GM19193 (cell line): ENCODE data around the gene KLHDC7A.

Experiments used
- POLR2A ChIP-seq: IDR thresholded peaks from 4 replicates; pipeline ENCODE4 v1.6.1; 2011; ENCODE audit not compliant: insufficient read depth, insufficient read length; ENCODE audit errors: extremely low read depth

The KLHDC7A gene

GRCh38 chr1:18484276-18484675 lies 3.5 kb downstream of the KLHDC7A start:
- no peak for TF ChIP-seq POLR2A

GRCh38 chr1:18484721-18485120 lies 4.0 kb downstream of the KLHDC7A start:
- TF ChIP-seq POLR2A = no peak

GRCh38 chr1:18485227-18485626 lies 4.5 kb downstream of the KLHDC7A start:
- no peak for TF ChIP-seq POLR2A

- no peak for TF ChIP-seq POLR2A
These were observed 5.5 kb downstream of the KLHDC7A start for GRCh38 chr1:18486195-18486594.

- no peak for TF ChIP-seq POLR2A
These were observed 8.8 kb downstream of the KLHDC7A start for GRCh38 chr1:18489417-18490143.

- no peak for TF ChIP-seq POLR2A
These were observed 10.4 kb downstream of the KLHDC7A start for GRCh38 chr1:18491168-18491567.

GRCh38 chr1:18494304-18494703 lies 13.6 kb downstream of the KLHDC7A start:
- TF ChIP-seq POLR2A = no peak

DNA sequence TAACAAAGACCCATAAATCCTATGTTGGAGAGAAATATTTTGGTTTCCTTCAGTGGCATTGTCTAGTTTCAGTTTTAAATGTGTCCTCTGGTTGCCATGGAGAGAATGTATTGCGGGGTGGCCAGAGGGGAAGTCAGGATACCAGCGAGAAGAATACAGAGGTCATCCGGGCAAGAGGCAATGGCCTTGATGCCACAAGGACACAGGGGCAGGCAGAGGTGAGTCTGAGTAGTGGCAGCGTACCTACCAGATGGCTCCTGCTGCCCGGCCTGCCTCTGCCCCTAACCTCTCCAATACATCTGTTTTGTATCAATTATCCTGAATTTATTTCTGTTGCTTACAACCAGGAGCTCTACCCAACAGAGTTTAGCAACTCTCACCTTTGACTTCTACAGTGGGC lies 14.9 kb downstream of the KLHDC7A start:
- TF ChIP-seq POLR2A = no peak

DNA sequence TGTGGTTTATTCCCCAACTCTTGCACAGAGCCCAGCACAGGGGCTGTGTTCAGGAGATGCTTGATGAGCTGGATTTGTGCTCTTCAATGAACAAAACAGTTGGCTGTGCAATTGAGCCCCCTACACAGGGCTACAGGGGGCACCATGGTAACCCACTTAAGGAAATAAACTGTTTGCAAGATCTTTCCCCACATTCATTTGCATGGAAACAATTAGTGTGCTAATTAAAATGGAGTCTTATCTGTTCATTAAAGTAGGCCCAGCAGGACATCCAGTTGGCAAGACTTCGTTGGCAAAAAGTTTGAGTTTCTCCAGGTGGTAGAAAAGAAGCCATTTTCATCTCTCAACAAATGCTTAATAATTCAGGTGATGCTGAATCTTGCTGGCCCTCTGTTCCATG lies 15.3 kb downstream of the KLHDC7A start:
- no peak for TF ChIP-seq POLR2A

DNA sequence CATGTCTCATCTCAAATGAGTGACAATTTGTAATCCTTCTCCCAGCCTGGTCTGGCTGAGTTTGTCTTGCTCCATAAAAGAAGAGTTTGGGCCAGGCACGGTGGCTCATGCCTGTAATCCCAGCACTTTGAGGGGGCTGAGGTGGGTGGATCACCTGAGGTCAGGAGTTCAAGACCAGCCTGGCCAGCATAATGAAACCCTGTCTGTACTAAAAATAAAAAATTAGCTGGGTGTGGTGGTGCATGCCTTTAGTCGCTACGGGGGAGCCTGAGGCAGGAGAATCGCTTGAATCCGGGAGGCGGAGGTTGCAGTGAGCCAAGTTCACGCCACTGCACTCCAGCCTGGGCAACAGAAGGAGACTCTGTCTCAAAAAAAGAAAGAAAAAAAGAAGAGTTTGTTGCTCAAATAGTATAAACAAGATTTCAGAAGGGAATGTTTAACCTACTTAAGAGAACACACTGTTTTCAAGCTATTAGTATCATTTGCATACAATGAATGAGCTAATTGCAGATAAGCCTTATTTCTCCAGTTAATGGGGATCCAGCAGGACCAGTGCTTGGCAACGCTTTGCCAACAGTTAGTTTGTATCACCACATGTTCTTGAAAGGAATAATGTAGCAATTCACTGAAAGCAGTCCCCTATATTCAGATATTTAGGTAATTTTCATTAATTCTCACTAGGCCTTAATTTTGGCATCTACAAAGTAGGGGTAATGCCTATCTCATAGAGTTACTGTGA lies 15.9 kb downstream of the KLHDC7A start:
- no peak for TF ChIP-seq POLR2A

- TF ChIP-seq POLR2A = no peak
These were observed 21.1 kb downstream of the KLHDC7A start for GRCh38 chr1:18501833-18502232.

DNA sequence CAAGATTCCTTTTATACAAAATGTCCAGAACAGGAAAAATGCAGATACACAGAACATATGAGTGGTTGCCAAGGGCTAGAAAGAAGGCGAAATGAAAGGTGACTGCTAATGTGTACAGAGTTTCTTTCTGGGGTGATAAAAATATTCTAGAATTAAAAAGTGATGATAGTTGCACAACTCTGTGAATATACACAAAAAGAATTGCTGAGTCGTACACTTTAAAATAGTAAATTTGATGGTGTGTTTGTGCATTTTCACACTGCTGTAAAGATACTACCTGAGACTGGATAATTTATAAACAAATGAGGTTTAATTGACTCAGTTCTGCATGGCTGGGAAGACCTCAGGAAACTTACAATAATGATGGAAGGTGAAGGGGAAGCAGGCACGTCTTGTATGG lies 23.9 kb downstream of the KLHDC7A start:
- no peak for TF ChIP-seq POLR2A

- TF ChIP-seq POLR2A = no peak
These were observed 24.9 kb downstream of the KLHDC7A start for GRCh38 chr1:18505666-18506065.

GRCh38 chr1:18508084-18508483 lies 27.4 kb downstream of the KLHDC7A start:
- no peak for TF ChIP-seq POLR2A

- no peak for TF ChIP-seq POLR2A
These were observed 30.6 kb downstream of the KLHDC7A start for GRCh38 chr1:18511149-18511873.

GRCh38 chr1:18511874-18512150 lies 31.1 kb downstream of the KLHDC7A start:
- no peak for TF ChIP-seq POLR2A
